Mammary epithelial cell (primary cell): Measurements from ENCODE around the gene RBM6.

Source experiments
- EZH2 ChIP-seq: IDR thresholded peaks from 2 replicates; pipeline ENCODE4 v1.6.1; 2012; ENCODE audit warnings: low read length, inconsistent platforms, borderline replicate concordance
- TF ChIP-seq, protein P1 (sequence below), 2 donors: IDR thresholded peaks in 1 of 2; conservative IDR thresholded peaks in 1 of 2; 2 replicates each; pipeline ENCODE4 v1.5.1; 2011 to 2012; ENCODE audit warnings: inconsistent platforms in 2 of 2, low read length in 2 of 2, mild to moderate bottlenecking in 2 of 2, control low read depth in 1 of 2, low read depth in 1 of 2; ENCODE audit not compliant: insufficient read depth in 1 of 2; ENCODE audit errors: extremely low read depth in 1 of 2

DNA sequence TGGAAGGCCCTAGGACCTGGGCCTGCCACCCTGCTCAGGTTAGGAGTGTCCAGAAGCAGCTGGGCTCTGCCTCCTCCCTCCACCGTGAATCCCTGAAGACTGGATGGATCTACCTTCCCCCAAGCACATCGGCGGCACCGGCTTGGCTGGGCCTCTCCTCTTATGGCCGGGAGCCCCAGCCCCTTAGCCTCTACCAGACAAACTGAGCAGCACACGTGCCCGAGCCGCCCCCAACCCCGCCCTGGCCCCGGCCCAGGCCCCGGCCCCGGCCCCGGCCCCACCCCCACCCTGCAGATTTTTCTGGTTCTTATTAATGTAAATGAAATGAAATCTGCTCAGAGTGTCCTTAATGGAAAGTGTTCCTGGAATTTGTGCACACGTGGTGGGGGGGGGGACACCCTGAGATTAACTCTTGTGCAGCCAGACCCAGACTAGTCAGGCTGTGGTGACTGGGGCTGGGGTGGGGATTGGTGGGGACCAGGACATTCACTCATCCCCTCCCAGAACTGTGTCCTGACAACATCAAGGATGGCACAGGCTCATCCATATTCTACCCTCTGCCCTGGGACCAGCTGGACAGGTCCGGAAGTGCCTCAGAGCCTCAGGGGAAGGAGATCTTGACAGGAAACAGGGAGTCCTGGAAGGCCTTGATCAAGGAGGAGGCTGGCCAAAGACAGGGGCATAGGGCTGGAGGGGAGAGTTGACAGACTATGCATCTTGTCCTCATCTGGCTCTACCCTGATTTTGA lies 184.3 kb downstream of the RBM6 start:
- TF ChIP-seq, protein P1, sequence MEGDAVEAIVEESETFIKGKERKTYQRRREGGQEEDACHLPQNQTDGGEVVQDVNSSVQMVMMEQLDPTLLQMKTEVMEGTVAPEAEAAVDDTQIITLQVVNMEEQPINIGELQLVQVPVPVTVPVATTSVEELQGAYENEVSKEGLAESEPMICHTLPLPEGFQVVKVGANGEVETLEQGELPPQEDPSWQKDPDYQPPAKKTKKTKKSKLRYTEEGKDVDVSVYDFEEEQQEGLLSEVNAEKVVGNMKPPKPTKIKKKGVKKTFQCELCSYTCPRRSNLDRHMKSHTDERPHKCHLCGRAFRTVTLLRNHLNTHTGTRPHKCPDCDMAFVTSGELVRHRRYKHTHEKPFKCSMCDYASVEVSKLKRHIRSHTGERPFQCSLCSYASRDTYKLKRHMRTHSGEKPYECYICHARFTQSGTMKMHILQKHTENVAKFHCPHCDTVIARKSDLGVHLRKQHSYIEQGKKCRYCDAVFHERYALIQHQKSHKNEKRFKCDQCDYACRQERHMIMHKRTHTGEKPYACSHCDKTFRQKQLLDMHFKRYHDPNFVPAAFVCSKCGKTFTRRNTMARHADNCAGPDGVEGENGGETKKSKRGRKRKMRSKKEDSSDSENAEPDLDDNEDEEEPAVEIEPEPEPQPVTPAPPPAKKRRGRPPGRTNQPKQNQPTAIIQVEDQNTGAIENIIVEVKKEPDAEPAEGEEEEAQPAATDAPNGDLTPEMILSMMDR (conservative IDR thresholded peaks at IDR 0.05 in 1 of 2, IDR thresholded peaks at IDR 0.05 in 1 of 2; ENCODE audit: extremely low read depth in 1 of 2, insufficient read depth in 1 of 2, low read depth in 1 of 2, low read length in 2 of 2) = no peak
- TF ChIP-seq EZH2 = no peak
